ENCODE measurements around the gene PLOD2.

The PLOD2 gene

GRCh38 chr3:146036281-146036680 is 124.7 kb downstream of the PLOD2 start:
- H4K20me1 ChIP-seq (ENCODE audit: insufficient read depth, low read length, poor library complexity, severe bottlenecking) = no peaks in the 10 kb centered on the region
- H3K4me1 ChIP-seq (ENCODE audit: insufficient read depth, low read length, poor library complexity, severe bottlenecking) = no peaks in the 10 kb centered on the region
- no peak overlapping the region for H3K4me3 ChIP-seq (ENCODE audit: low read length, poor library complexity, severe bottlenecking)
- no peaks in the 10 kb centered on the region for H3K9me2 ChIP-seq (replicated peaks; ENCODE audit: low read depth, low read length)
- H3K9ac ChIP-seq (ENCODE audit: low read depth, low read length, poor library complexity, severe bottlenecking) = no peak overlapping the region
- no peaks in the 10 kb centered on the region for H3K9me3 ChIP-seq (ENCODE audit: insufficient read depth, low read depth, low read length)
- H2AFZ ChIP-seq (ENCODE audit: low read length) = no peak overlapping the region
- H3F3A ChIP-seq (ENCODE audit: low read depth) = no peaks in the 10 kb centered on the region
- no peak overlapping the region for H3K4me2 ChIP-seq (ENCODE audit: low read depth, low read length, poor library complexity, severe bottlenecking)
- H3K79me2 ChIP-seq (ENCODE audit: insufficient read depth, low read length) = no peaks in the 10 kb centered on the region
- no peaks in the 10 kb centered on the region for H3K36me3 ChIP-seq (ENCODE audit: insufficient read depth, low read length)
- H3K27me3 ChIP-seq (ENCODE audit: insufficient read depth, low read length, poor library complexity, severe bottlenecking) = no peaks in the 10 kb centered on the region
- no peak for TF ChIP-seq CTCF (conservative IDR thresholded peaks at IDR 0.05; ENCODE audit: low read length)
- TF ChIP-seq EZH2phosphoT487 (IDR thresholded peaks at IDR 0.05; ENCODE audit: borderline replicate concordance) = no peak

GRCh38 chr3:146035366-146035765 is 125.6 kb downstream of the PLOD2 start:
- Histone ChIP-seq H3K4me2 (ENCODE audit: low read depth, low read length, poor library complexity, severe bottlenecking) (no peak overlapping the region), H3K27me3 (ENCODE audit: insufficient read depth, low read length, poor library complexity, severe bottlenecking) (no peaks in the 10 kb centered on the region), H3K79me2 (ENCODE audit: insufficient read depth, low read length) (no peaks in the 10 kb centered on the region), H3K4me1 (ENCODE audit: insufficient read depth, low read length, poor library complexity, severe bottlenecking) (no peaks in the 10 kb centered on the region), H3F3A (ENCODE audit: low read depth) (no peaks in the 10 kb centered on the region), H3K36me3 (ENCODE audit: insufficient read depth, low read length) (no peaks in the 10 kb centered on the region), H3K9me2 (replicated peaks; ENCODE audit: low read depth, low read length) (no peaks in the 10 kb centered on the region), H3K9me3 (ENCODE audit: insufficient read depth, low read depth, low read length) (no peaks in the 10 kb centered on the region), H4K20me1 (ENCODE audit: insufficient read depth, low read length, poor library complexity, severe bottlenecking) (no peaks in the 10 kb centered on the region), H2AFZ (ENCODE audit: low read length) (no peak overlapping the region), H3K4me3 (ENCODE audit: low read length, poor library complexity, severe bottlenecking) (no peak overlapping the region), H3K9ac (ENCODE audit: low read depth, low read length, poor library complexity, severe bottlenecking) (no peak overlapping the region)
- no peak for TF ChIP-seq CTCF (conservative IDR thresholded peaks at IDR 0.05; ENCODE audit: low read length)
- no peak for TF ChIP-seq EZH2phosphoT487 (IDR thresholded peaks at IDR 0.05; ENCODE audit: borderline replicate concordance)

- no peaks in the 10 kb centered on the region for H3K4me1 ChIP-seq (ENCODE audit: insufficient read depth, low read length, poor library complexity, severe bottlenecking)
- no peak for TF ChIP-seq EZH2phosphoT487 (IDR thresholded peaks at IDR 0.05; ENCODE audit: borderline replicate concordance)
- no peak for TF ChIP-seq CTCF (conservative IDR thresholded peaks at IDR 0.05; ENCODE audit: low read length)
- no peaks in the 10 kb centered on the region for H3K36me3 ChIP-seq (ENCODE audit: insufficient read depth, low read length)
- no peak overlapping the region for H3K9ac ChIP-seq (ENCODE audit: low read depth, low read length, poor library complexity, severe bottlenecking)
- no peaks in the 10 kb centered on the region for H3K79me2 ChIP-seq (ENCODE audit: insufficient read depth, low read length)
- H3K4me2 ChIP-seq (ENCODE audit: low read depth, low read length, poor library complexity, severe bottlenecking) = no peak overlapping the region
- no peak overlapping the region for H3K4me3 ChIP-seq (ENCODE audit: low read length, poor library complexity, severe bottlenecking)
- H3K27me3 ChIP-seq (ENCODE audit: insufficient read depth, low read length, poor library complexity, severe bottlenecking) = no peaks in the 10 kb centered on the region
- no peaks in the 10 kb centered on the region for H3K9me2 ChIP-seq (replicated peaks; ENCODE audit: low read depth, low read length)
- H3F3A ChIP-seq (ENCODE audit: low read depth) = no peaks in the 10 kb centered on the region
- no peak overlapping the region for H2AFZ ChIP-seq (ENCODE audit: low read length)
- no peaks in the 10 kb centered on the region for H3K9me3 ChIP-seq (ENCODE audit: insufficient read depth, low read depth, low read length)
- H4K20me1 ChIP-seq (ENCODE audit: insufficient read depth, low read length, poor library complexity, severe bottlenecking) = no peaks in the 10 kb centered on the region
Observed at GRCh38 chr3:146033950-146034349, 127.0 kb downstream of the PLOD2 start.
